ENCODE measurements around the gene MYO1A.
A peak's percentile ranks its signal among the peaks of the same experiment; 100 is the strongest.

MYO1A gene

GRCh38 chr12:56998316-56998715 is 51.6 kb downstream of the MYO1A start:
- Histone ChIP-seq H2AFZ (ENCODE audit: low read length) (no peak overlapping the region), H3K4me2 (ENCODE audit: low read depth, low read length) (peak overlapping the region; percentile 31), H3K9ac (ENCODE audit: low read length) (no peak overlapping the region), H3F3A (ENCODE audit: insufficient read depth, low read length) (peaks cover 3% of the 10 kb centered on the region; the same call in 1 of the 2 replicates), H3K9me2 (replicated peaks; ENCODE audit: insufficient read depth, low read length) (no peaks in the 10 kb centered on the region), H3K27ac (ENCODE audit: low read length) (peak overlapping the region; percentile 56; the same call in 1 of the 2 replicates), H3K9me3 (replicated peaks; ENCODE audit: insufficient read depth, low read length) (no peaks in the 10 kb centered on the region), H3K36me3 (replicated peaks; ENCODE audit: insufficient read depth, low read length) (no peaks in the 10 kb centered on the region), H4K20me1 (ENCODE audit: insufficient read depth, low read length) (no peaks in the 10 kb centered on the region), H3K79me2 (ENCODE audit: low read length) (peaks cover 42% of the 10 kb centered on the region), H3K4me3 (ENCODE audit: low read length) (no peak overlapping the region), H3K4me1 (ENCODE audit: low read length) (peaks cover 15% of the 10 kb centered on the region), H3K27me3 (replicated peaks; ENCODE audit: insufficient read depth, low read length) (no peaks in the 10 kb centered on the region)
- TF ChIP-seq EZH2 (optimal IDR thresholded peaks at IDR 0.05; ENCODE audit: low read depth, low read length): no peak
- DNase-seq: no peak

GRCh38 chr12:56996793-56997545 is 53.0 kb downstream of the MYO1A start:
- peaks cover 17% of the 10 kb centered on the region for H3K4me1 ChIP-seq (ENCODE audit: low read length)
- peaks cover 38% of the 10 kb centered on the region for H3K79me2 ChIP-seq (ENCODE audit: low read length)
- TF ChIP-seq EZH2 (optimal IDR thresholded peaks at IDR 0.05; ENCODE audit: low read depth, low read length) (no peak), EZH2phosphoT487 (IDR thresholded peaks at IDR 0.05; ENCODE audit: low read length) (no peak), CTCF (IDR thresholded peaks at IDR 0.05; ENCODE audit: low read length) (no peak)
- no peaks in the 10 kb centered on the region for H3K27me3 ChIP-seq (replicated peaks; ENCODE audit: insufficient read depth, low read length)
- H3K9me3 ChIP-seq (replicated peaks; ENCODE audit: insufficient read depth, low read length): no peaks in the 10 kb centered on the region
- H3K9ac ChIP-seq (ENCODE audit: low read length): no peak overlapping the region
- H3K27ac ChIP-seq (ENCODE audit: low read length): no peak overlapping the region
- H2AFZ ChIP-seq (ENCODE audit: low read length): no peak overlapping the region
- no peaks in the 10 kb centered on the region for H4K20me1 ChIP-seq (ENCODE audit: insufficient read depth, low read length)
- no peaks in the 10 kb centered on the region for H3K36me3 ChIP-seq (replicated peaks; ENCODE audit: insufficient read depth, low read length)
- no peak overlapping the region for H3K4me3 ChIP-seq (ENCODE audit: low read length)
- no peak for DNase-seq
- H3K4me2 ChIP-seq (ENCODE audit: low read depth, low read length): no peak overlapping the region
- H3K9me2 ChIP-seq (replicated peaks; ENCODE audit: insufficient read depth, low read length): no peaks in the 10 kb centered on the region
- peaks cover 7% of the 10 kb centered on the region; the same call in 1 of the 2 replicates for H3F3A ChIP-seq (ENCODE audit: insufficient read depth, low read length)

DNA sequence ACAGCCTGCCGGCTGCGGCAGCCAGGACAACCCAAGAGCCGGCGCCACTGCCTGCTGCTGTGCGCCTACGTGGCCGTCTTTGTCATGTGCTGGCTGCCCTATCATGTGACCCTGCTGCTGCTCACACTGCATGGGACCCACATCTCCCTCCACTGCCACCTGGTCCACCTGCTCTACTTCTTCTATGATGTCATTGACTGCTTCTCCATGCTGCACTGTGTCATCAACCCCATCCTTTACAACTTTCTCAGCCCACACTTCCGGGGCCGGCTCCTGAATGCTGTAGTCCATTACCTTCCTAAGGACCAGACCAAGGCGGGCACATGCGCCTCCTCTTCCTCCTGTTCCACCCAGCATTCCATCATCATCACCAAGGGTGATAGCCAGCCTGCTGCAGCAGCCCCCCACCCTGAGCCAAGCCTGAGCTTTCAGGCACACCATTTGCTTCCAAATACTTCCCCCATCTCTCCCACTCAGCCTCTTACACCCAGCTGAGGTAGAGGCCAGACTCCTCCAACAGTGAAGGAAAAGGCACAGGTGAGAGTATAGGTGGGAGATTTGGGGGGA is 53.9 kb downstream of the MYO1A start:
- peaks cover 27% of the 10 kb centered on the region for H3K4me1 ChIP-seq (ENCODE audit: low read length)
- TF ChIP-seq EZH2 (optimal IDR thresholded peaks at IDR 0.05; ENCODE audit: low read depth, low read length) (no peak), CTCF (IDR thresholded peaks at IDR 0.05; ENCODE audit: low read length) (no peak), EZH2phosphoT487 (IDR thresholded peaks at IDR 0.05; ENCODE audit: low read length) (no peak)
- H3K36me3 ChIP-seq (replicated peaks; ENCODE audit: insufficient read depth, low read length): no peaks in the 10 kb centered on the region
- H3K27ac ChIP-seq (ENCODE audit: low read length): no peak overlapping the region
- H3K9ac ChIP-seq (ENCODE audit: low read length): no peak overlapping the region
- no peak for DNase-seq
- H3F3A ChIP-seq (ENCODE audit: insufficient read depth, low read length): peaks cover 15% of the 10 kb centered on the region
- H3K4me3 ChIP-seq (ENCODE audit: low read length): no peak overlapping the region
- no peaks in the 10 kb centered on the region for H3K27me3 ChIP-seq (replicated peaks; ENCODE audit: insufficient read depth, low read length)
- no peaks in the 10 kb centered on the region for H4K20me1 ChIP-seq (ENCODE audit: insufficient read depth, low read length)
- no peak overlapping the region for H2AFZ ChIP-seq (ENCODE audit: low read length)
- peaks cover 28% of the 10 kb centered on the region for H3K79me2 ChIP-seq (ENCODE audit: low read length)
- H3K9me3 ChIP-seq (replicated peaks; ENCODE audit: insufficient read depth, low read length): no peaks in the 10 kb centered on the region
- no peak overlapping the region for H3K4me2 ChIP-seq (ENCODE audit: low read depth, low read length)
- H3K9me2 ChIP-seq (replicated peaks; ENCODE audit: insufficient read depth, low read length): no peaks in the 10 kb centered on the region

Data from MM.1S (cell line).